NT2/D1 (cell line): ENCODE results near the gene DYRK1A.

ENCODE experiments used
- SUZ12 ChIP-seq: IDR thresholded peaks from 2 replicates; pipeline ENCODE4 v1.6.1; 2011; ENCODE audit not compliant: insufficient read length, insufficient read depth; ENCODE audit errors: extremely low read depth
- ZNF274 ChIP-seq: IDR thresholded peaks from 2 replicates; pipeline ENCODE4 v1.6.1; 2011; ENCODE audit warnings: mild to moderate bottlenecking, low read depth, low read length

GRCh38 chr21:37383086-37383485 is 16.5 kb downstream of the DYRK1A start:
- TF ChIP-seq SUZ12 (no peak), ZNF274 (no peak)
